OCI-LY3 (cell line): Measurements from ENCODE around the gene KLK2.

Experiments
- H2AFZ ChIP-seq: fragments of 200-600, 300-600 bp; shearing (Covaris generic); 2 replicates; pipeline ENCODE4 v1.6.0; 2014; ENCODE audit warnings: antibody characterized with exemption, low read depth, low read length
- H3K27ac ChIP-seq: fragments of 200-600, 300-600 bp; sonication (generic); 2 replicates; pipeline ENCODE4 v1.5.1; 2014; ENCODE audit warnings: mild to moderate bottlenecking, low read length, moderate library complexity, mixed read lengths
- H3K27me3 ChIP-seq: fragments of 200-600, 300-600 bp; sonication (generic); 2 replicates; pipeline ENCODE4 v1.6.1; 2014; ENCODE audit warnings: low read depth, low read length, mixed read lengths
- H3K36me3 ChIP-seq: fragments of 200-600, 300-600 bp; sonication (generic); replicated peaks from 2 replicates; pipeline ENCODE3; 2014; ENCODE audit warnings: low read depth, low read length, mixed read lengths
- H3K4me1 ChIP-seq: fragments of 300-600, 200-600 bp; sonication (generic); 2 replicates; pipeline ENCODE4 v1.6.1; 2014; ENCODE audit warnings: low read length, mixed read lengths
- H3K4me2 ChIP-seq: fragments of 200-600, 300-600 bp; sonication (generic); 2 replicates; pipeline ENCODE4 v1.6.1; 2014; ENCODE audit warnings: low read length, mixed read lengths
- H3K4me3 ChIP-seq: fragments of 300-600, 200-600 bp; sonication (generic); 2 replicates; pipeline ENCODE4 v1.5.1; 2014; ENCODE audit warnings: antibody characterized with exemption, mild to moderate bottlenecking, low read length, moderate library complexity
- H3K79me2 ChIP-seq: fragments of 300-600, 200-600 bp; shearing (Covaris generic); 2 replicates; pipeline ENCODE4 v1.6.1; 2014; ENCODE audit warnings: mild to moderate bottlenecking, low read length, mixed read lengths
- H3K9ac ChIP-seq: fragments of 300-600, 200-600 bp; shearing (Covaris generic); 2 replicates; pipeline ENCODE4 v1.6.0; 2014; ENCODE audit warnings: mild to moderate bottlenecking, low read length, moderate library complexity
- H3K9me3 ChIP-seq: fragments of 200-600, 300-600 bp; shearing (Covaris generic); 2 replicates; pipeline ENCODE4 v1.6.1; 2014; ENCODE audit warnings: low read length, mixed read lengths; ENCODE audit not compliant: insufficient read depth
- H4K20me1 ChIP-seq: fragments of 200-600, 300-600 bp; sonication (generic); 2 replicates; pipeline ENCODE4 v1.6.1; 2016; ENCODE audit warnings: low read length, mixed read lengths; ENCODE audit not compliant: insufficient read depth
- EZH2phosphoT487 ChIP-seq: fragments of 200-600 bp; shearing (Covaris generic); IDR thresholded peaks from 2 replicates; pipeline ENCODE4 v1.6.1; 2018; ENCODE audit warnings: antibody characterized with exemption, mixed run types, low read depth
- TF ChIP-seq, protein P1 (sequence below): fragments of 200-600, 300-600 bp; sonication (generic); IDR thresholded peaks from 2 replicates; pipeline ENCODE4 v1.5.1; 2014; ENCODE audit warnings: antibody characterized with exemption, low read length, low read depth

Gene KLK2

DNA sequence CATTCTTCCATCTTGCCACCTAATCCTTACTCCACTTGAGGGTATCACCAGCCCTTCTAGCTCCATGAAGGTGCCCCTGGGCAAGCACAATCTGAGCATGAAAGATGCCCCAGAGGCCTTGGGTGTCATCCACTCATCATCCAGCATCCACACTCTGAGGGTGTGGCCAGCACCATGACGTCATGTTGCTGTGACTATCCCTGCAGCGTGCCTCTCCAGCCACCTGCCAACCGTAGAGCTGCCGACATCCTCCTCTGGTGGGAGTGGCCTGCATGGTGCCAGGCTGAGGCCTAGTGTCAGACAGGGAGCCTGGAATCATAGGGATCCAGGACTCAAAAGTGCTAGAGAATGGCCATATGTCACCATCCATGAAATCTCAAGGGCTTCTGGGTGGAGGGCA lies 21.6 kb upstream of the KLK2 start:
- Histone ChIP-seq H2AFZ (no peak overlapping the region), H4K20me1 (no peaks in the 10 kb centered on the region), H3K4me3 (no peak overlapping the region), H3K9ac (no peak overlapping the region), H3K9me3 (no peaks in the 10 kb centered on the region), H3K4me1 (no peaks in the 10 kb centered on the region), H3K27me3 (peaks cover 50% of the 10 kb centered on the region), H3K27ac (no peak overlapping the region), H3K4me2 (no peak overlapping the region), H3K79me2 (no peaks in the 10 kb centered on the region), H3K36me3 (no peaks in the 10 kb centered on the region)
- TF ChIP-seq, protein P1, sequence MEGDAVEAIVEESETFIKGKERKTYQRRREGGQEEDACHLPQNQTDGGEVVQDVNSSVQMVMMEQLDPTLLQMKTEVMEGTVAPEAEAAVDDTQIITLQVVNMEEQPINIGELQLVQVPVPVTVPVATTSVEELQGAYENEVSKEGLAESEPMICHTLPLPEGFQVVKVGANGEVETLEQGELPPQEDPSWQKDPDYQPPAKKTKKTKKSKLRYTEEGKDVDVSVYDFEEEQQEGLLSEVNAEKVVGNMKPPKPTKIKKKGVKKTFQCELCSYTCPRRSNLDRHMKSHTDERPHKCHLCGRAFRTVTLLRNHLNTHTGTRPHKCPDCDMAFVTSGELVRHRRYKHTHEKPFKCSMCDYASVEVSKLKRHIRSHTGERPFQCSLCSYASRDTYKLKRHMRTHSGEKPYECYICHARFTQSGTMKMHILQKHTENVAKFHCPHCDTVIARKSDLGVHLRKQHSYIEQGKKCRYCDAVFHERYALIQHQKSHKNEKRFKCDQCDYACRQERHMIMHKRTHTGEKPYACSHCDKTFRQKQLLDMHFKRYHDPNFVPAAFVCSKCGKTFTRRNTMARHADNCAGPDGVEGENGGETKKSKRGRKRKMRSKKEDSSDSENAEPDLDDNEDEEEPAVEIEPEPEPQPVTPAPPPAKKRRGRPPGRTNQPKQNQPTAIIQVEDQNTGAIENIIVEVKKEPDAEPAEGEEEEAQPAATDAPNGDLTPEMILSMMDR = no peak
- TF ChIP-seq EZH2phosphoT487 = no peak

- peaks cover 3% of the 10 kb centered on the region; the same call in 1 of the 2 replicates for H3K4me1 ChIP-seq
- no peaks in the 10 kb centered on the region for H3K79me2 ChIP-seq
- no peak within 1 kb of the TSS for H3K4me3 ChIP-seq
- no peaks in the 10 kb centered on the region; the same call in 1 of the 2 replicates for H3K9me3 ChIP-seq
- no peak within 1 kb of the TSS for H3K4me2 ChIP-seq
- TF ChIP-seq, protein P1 = no peak
- no peak for TF ChIP-seq EZH2phosphoT487
- H2AFZ ChIP-seq = no peak within 1 kb of the TSS
- H3K36me3 ChIP-seq = no peaks in the 10 kb centered on the region
- H3K27me3 ChIP-seq = peaks cover 41% of the 10 kb centered on the region
- H3K9ac ChIP-seq = no peak within 1 kb of the TSS
- H4K20me1 ChIP-seq = no peaks in the 10 kb centered on the region
- no peak within 1 kb of the TSS for H3K27ac ChIP-seq
Measured at GRCh38 chr19:50854636-50855410, 18.4 kb upstream of the KLK2 start, which contains the start of gene KLK3. TSS of gene KLK3 (plus strand) at chr19:50854915. CDS start at chr19:50854956, 41 bp downstream.

DNA sequence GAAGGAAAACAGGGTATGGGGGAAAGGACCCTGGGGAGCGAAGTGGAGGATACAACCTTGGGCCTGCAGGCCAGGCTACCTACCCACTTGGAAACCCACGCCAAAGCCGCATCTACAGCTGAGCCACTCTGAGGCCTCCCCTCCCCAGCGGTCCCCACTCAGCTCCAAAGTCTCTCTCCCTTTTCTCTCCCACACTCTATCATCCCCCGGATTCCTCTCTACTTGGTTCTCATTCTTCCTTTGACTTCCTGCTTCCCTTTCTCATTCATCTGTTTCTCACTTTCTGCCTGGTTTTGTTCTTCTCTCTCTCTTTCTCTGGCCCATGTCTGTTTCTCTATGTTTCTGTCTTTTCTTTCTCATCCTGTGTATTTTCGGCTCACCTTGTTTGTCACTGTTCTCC lies 15.9 kb upstream of the KLK2 start:
- TF ChIP-seq, protein P1 = no peak
- TF ChIP-seq EZH2phosphoT487 = no peak

DNA sequence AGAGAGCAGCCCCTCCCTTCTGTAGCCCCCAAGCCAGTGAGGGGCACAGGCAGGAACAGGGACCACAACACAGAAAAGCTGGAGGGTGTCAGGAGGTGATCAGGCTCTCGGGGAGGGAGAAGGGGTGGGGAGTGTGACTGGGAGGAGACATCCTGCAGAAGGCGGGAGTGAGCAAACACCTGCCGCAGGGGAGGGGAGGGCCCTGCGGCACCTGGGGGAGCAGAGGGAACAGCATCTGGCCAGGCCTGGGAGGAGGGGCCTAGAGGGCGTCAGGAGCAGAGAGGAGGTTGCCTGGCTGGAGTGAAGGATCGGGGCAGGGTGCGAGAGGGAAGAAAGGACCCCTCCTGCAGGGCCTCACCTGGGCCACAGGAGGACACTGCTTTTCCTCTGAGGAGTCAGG lies 14.4 kb upstream of the KLK2 start:
- Histone ChIP-seq H4K20me1 (no peaks in the 10 kb centered on the region), H3K36me3 (no peaks in the 10 kb centered on the region), H3K4me1 (peaks cover 3% of the 10 kb centered on the region; the same call in 1 of the 2 replicates), H2AFZ (no peak overlapping the region), H3K27ac (no peak overlapping the region), H3K9ac (no peak overlapping the region), H3K9me3 (no peaks in the 10 kb centered on the region; the same call in 1 of the 2 replicates), H3K27me3 (peaks cover 38% of the 10 kb centered on the region), H3K4me3 (no peak overlapping the region), H3K4me2 (no peak overlapping the region), H3K79me2 (no peaks in the 10 kb centered on the region)
- TF ChIP-seq, protein P1 = no peak
- TF ChIP-seq EZH2phosphoT487 = no peak

More for the DNA sequence above, 15.9 kb upstream of the KLK2 start:
- H3K9ac ChIP-seq = no peak overlapping the region
- H3K79me2 ChIP-seq = no peaks in the 10 kb centered on the region
- H3K4me1 ChIP-seq = peaks cover 3% of the 10 kb centered on the region; the same call in 1 of the 2 replicates
- H3K36me3 ChIP-seq = no peaks in the 10 kb centered on the region
- H3K27me3 ChIP-seq = peaks cover 40% of the 10 kb centered on the region
- no peaks in the 10 kb centered on the region; the same call in 1 of the 2 replicates for H3K9me3 ChIP-seq
- H4K20me1 ChIP-seq = no peaks in the 10 kb centered on the region
- H3K27ac ChIP-seq = no peak overlapping the region
- H3K4me3 ChIP-seq = no peak overlapping the region
- no peak overlapping the region for H2AFZ ChIP-seq
- no peak overlapping the region for H3K4me2 ChIP-seq
